H4 (cell line): ENCODE data around the gene CTNNA2. TPM values are rescaled to one million over a fixed set of nuclear protein-coding genes. Genes with fewer than 3 reads are reported as not detected.
"Not testable (repeated sequence)": the region's sequence is repeated elsewhere in the genome, so short reads cannot be mapped to it uniquely, and the experiment has no call there.

Experiments used
- DNase-seq: peaks from one replicate; pipeline ENCODE4 v3.0.0-alpha.2; 2015; ENCODE audit warnings: low spot score
- total RNA-seq: library from RNA; depleted of rRNA; stranded (reverse); fragments of >200 nt; shearing (Covaris generic); gene quantifications from 2 replicates; pipeline ENCODE4 v1.2.3, GENCODE V29; 2014

Gene CTNNA2
- total RNA-seq, 1 experiment from 2014 or later, result 0.39 TPM

DNA sequence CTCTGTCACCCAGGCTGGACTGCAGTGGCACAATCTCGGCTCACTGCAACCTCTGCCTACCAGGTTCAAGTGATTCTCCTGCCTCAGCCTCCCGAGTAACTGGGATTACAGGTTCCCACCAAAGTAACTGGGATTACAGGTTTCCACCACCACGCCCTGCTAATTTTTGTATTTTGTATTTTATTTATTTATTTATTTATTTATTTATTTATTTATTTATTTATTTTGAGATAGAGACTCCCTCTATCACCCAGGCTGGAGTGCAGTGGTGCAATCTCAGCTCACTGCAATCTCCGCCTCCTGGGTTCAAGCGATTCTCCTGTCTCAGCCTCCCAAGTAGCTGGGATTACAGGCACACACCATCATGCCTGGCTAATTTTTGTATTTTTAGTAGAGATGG, 633.9 kb downstream of the CTNNA2 start:
- not testable (repeated sequence) for DNase-seq

GRCh38 chr2:80147690-80148089, 634.8 kb downstream of the CTNNA2 start:
- DNase-seq, result no peak

- DNase-seq, result no peak
Observed at GRCh38 chr2:80148906-80149305, 636.1 kb downstream of the CTNNA2 start.

GRCh38 chr2:80149991-80150390, 637.1 kb downstream of the CTNNA2 start:
- no peak for DNase-seq

DNA sequence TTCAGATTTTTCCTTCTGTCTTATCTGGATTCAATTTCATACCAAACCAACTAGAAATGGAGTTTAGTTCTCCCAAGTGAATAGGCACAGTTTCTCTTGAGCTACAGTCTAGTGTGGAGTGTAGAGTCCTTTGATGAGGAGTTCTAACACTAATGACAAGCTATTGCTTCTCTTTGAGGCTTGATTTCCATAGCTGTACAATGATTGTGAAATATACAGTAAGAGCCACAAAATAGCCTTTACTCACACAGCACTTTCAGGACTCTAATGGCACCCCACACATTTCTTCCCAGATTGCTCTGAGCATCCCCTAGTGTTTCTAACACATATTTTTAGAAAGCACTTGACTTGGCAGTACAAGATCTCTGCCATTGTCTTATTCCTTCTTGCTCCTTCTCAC, 638.4 kb downstream of the CTNNA2 start:
- DNase-seq, result no peak

DNA sequence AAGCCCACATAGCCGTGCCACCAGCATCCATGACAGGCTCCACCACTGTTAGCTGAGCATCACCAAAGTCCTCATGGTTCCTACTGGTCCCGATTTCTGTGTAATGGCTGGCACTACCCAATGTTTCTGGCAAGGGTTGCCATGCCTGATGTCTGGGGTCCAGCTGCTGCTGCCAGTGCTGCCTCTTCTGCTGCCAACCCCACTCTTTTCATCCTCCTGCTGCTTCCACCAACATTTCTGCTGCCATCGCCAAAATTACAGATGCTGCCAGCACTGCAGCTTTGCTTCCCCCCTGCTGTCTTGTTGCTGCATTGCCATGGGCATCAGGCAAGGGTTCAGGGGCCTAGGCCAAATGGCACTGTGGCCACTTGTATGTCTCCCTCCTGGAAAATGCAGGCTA, 638.8 kb downstream of the CTNNA2 start:
- no peak for DNase-seq

DNA sequence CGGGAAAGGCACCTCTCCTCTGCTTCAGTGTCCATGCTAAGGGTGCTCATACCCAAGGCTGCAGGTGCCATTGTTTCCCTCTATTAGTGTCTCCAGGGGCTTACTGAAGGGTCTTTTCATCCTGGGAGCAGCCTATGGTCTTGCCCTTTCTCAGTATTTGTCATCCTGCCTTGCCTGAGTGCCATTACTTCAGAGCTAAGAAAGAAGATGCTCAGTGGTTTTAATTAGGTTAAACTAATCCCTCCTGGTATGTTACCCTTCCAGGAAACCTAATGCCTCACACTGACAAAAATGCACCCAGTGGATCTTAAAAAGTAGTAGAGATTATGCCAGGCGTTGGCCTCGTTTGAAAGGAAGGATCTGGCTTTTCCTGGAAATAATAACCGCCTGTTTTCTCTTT, 640.3 kb downstream of the CTNNA2 start:
- no peak for DNase-seq

DNA sequence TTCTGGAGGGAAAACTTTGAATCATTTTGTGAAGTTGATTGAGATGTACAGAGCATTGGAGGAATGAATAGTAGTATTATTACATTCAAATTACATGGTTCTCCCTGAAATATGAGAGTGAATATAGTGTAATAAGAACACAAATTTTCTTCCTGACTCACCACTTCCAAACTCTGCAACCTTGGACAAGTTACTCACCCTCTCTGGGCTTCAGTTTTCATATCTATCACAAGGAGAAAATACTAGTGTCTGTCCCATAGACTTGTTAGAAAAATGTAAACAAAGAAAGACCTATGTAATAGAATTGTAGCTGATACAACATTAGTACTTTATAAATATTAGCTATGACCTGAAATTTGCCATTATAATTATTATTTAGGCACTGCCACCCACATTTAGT, 640.9 kb downstream of the CTNNA2 start:
- no peak for DNase-seq

DNA sequence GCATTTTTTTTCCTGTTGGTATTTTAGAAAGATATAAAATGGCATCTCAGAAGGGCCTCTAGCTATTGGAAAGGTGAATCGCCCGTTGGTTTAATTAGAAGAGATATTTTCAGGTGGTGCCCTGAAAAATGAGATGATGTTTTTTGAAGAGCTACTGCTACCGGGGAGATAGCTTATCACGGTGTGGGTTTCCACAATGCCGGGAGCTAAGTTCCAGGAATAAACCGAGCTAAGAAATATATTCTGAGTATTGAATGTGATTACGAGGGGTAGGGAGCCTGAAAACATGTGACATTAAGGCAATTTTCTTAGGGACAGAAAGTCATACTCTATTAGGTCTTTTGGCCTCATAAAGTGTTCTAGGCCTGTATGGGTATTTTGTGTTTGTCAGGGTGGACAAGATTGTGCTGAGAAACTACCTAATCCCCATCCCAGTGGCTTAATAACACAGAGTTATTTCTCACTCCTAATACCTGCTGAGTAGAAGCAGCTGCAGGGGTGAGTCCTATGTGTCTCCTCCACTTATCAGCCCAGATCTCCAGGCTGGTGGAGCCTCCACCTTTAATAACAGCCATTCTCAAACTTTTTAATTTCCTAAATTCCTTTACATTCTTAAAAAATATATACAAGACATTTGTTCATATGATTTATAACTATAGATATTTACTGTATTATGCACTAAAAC, 641.5 kb downstream of the CTNNA2 start:
- DNase-seq, result no peak

DNA sequence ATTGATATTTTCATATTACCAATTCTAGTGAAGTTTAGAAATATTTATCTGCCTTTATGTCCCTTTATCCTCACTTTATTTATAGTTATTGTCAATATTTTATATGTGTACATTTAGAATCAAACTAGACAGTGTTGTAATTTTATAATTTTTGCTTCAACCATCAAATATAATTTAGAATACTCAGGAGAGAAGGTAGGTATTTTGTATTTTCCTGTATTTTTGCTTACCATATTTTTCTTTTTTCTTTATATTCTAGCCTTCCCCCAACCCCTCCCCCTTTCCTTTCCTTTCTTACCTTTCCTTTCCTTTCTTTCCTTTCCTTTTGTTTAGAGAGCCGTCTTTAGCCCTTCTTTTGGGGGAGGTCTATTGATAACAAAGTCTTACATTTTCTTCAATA, 651.5 kb downstream of the CTNNA2 start:
- DNase-seq, result no peak

DNA sequence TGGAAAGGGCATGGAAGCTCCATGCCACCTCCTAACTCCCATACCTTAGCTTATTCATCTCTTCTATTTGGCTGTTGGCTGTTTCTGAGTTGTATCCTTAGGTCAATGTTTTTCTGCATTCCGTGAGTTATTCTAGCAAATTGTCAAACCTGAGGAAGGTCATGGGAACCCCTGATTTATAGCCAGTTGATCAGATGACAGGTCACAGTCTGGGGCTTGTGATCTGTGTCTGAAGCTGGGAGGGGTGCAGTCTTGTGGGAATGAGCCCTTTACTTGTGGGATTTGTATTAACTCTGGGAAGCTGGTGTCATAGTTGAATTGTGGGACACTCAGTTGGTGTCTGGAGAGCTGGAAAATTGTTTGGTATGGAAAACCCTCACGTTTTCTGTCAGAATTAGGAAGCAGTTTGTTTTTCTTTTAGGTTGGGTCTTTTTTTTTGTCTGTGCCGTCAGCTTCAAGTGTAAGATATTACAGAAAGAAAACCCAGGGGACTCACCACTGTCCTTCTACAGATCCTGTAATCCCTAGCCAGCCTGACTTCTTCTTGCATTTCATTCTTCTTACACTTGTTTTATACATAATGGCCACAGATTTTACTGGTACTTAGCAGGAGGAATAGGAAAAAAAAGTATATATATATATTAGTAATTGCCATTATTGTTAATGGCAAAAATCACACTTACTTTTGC, 653.8 kb downstream of the CTNNA2 start:
- DNase-seq, result no peak

- DNase-seq, result no peak
Observed at GRCh38 chr2:80167284-80167808, 654.5 kb downstream of the CTNNA2 start.

DNA sequence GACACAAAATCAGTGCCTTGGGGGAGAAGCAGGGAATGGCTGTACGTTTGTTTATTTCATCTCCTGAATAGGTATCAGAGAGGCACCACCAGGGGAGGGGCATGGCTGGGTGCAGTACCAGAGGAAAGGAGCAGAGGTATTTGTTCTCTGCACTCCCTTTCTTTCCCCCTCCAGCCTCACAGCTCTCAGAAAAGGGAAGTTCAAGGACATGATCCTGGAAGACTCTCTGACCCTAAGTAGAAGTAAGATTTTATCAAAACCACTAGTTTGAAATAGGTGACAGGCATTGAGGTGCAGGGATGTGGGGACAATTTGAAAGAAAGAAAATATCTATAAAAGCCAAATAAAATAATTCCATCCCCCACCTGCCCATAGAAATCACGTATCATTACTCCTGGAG, 655.2 kb downstream of the CTNNA2 start:
- DNase-seq, result no peak

- DNase-seq, result no peak
Observed at GRCh38 chr2:80168801-80169200, 656.0 kb downstream of the CTNNA2 start.

DNA sequence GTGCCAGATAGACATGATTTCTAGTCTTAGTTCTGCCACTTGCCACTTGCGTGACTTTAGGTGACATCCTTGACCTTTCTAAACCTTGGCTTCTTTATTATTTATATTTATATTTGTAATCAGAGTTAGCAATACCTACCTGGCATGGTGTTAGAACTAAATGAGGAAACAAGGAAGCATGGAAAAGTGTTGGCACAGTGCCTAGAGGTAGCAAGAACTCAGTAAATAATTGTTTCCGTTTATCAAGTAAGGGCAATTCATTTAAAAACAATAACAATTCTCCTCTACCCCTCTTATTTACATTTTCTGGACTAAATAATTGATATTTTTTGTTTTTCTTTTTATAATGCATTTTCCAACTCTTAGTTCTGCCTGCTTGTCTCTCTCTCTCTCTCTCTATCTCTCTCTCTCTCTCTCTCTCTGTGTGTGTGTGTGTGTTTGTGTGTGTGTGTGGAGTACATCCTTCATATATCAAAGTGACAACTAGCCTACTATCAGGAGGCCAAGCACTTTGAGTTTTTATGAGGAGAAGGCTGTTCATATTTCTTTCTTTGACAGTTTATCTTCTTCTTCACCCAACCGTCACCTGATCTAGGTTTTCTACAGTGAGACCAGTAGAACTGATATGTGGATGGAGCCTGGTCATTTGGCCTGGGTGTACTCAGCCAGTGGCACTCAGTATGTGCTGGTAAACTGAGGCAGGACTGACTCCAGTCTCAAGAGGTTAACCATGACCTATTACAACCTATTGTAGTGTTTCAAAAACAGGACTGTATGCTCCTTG, 657.2 kb downstream of the CTNNA2 start:
- no peak for DNase-seq

- no peak for DNase-seq
Observed at GRCh38 chr2:80185091-80185490, 672.2 kb downstream of the CTNNA2 start.

DNA sequence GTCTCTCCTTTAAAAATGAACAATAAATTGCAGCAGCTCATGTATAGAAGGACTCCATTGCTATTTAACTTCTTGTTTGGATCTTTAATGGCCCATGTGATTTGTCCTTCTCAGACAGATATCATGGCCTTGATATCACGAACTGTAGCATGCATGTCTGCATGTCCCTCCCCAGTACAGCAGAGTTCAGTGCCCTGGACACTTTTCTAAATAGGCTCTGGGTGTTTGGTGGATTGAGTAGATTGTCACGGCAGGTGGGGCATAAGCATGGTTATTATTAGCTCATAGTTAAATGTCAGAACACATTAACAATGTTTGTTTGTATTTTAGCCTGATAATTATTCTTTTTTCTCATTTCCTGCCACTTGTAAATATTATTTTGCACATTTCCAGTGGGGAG, 673.4 kb downstream of the CTNNA2 start:
- DNase-seq, result no peak

- DNase-seq, result no peak
Observed at GRCh38 chr2:80187156-80187555, 674.3 kb downstream of the CTNNA2 start.

DNA sequence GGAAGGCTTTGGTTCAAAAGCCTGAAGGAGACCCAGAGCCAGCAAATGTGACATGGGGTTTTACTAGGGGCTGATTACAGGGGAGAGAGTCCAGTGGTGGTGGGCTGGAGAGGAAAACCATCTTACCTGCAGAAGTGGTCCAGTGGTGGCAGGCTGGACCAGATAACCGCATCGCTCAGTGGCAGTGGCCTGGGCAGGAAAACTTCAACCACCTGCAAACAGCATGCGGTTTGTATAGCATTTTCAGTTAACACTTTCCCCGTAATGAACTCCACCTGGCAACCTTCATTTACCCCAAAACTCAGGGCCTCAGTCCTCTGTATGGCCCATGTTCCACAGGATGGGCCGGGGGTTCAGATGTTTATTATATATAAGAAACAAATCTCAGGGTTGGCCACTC, 677.3 kb downstream of the CTNNA2 start:
- DNase-seq, result no peak

GRCh38 chr2:80193566-80193965, 680.7 kb downstream of the CTNNA2 start:
- DNase-seq, result no peak

- no peak for DNase-seq
Observed at GRCh38 chr2:80195034-80195433, 682.2 kb downstream of the CTNNA2 start.

- DNase-seq, result no peak
Observed at GRCh38 chr2:80198042-80198441, 685.2 kb downstream of the CTNNA2 start.

DNA sequence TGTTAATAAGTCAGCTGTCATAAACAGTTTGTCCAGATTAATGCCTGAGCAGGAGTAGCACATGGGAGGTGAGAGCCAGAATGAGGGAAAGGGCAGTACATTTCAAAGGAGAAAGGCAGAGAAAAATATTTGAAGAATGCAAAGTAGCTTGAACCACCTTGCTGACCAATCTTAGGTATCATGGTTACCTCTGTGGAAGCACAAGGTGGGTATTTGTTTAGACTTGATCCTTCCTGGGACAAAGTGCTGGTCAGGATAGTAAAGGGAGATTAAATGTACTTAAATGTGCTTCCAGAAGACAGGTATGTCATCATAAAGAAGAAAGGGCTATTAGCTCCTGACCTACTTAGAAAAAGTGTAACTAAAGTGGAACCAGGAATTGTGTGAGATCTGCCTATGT, 686.7 kb downstream of the CTNNA2 start:
- no peak for DNase-seq
